HFF-Myc (cell line): ENCODE data around the gene OGFRL1.

Experiments used
- DNase-seq: peaks from one replicate; pipeline ENCODE4 v3.0.0-alpha.2; 2011; ENCODE audit warnings: low read depth; ENCODE audit errors: extremely low read depth
- H3K4me3 ChIP-seq: replicated peaks from 2 replicates; pipeline ENCODE4 v1.5.1; 2011; ENCODE audit warnings: low read depth, mild to moderate bottlenecking, control low read depth, low read length
- CTCF ChIP-seq: IDR thresholded peaks from 2 replicates; pipeline ENCODE4 v1.5.1; 2012; ENCODE audit warnings: mild to moderate bottlenecking, low read depth, low read length, control low read depth; ENCODE audit errors: missing control alignments

OGFRL1 gene

DNA sequence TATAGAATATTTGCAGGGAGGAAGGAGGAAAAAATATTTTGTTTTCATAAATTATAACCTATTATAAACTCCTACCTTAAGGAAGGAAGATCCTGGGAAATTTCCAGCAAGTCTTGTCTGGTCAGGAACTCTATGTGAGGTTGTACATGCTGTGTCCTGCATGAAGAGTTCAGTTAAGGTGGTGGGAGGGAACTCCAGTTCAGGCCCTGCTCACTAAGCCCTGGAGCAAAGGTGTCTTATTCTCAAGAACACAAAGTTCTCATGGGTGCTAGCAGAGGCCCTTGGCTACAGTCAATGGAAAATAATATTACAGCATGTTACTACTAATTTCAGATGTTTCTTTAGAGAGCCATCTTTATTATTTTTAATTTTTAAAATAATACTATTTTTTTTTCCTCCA lies 3.8 kb upstream of the OGFRL1 start:
- no peak for DNase-seq
- no peak for TF ChIP-seq CTCF
- H3K4me3 ChIP-seq, result no peak overlapping the region

GRCh38 chr6:71287038-71287437 lies 1.6 kb upstream of the OGFRL1 start:
- H3K4me3 ChIP-seq, result no peak overlapping the region
- no peak for DNase-seq
- no peak for TF ChIP-seq CTCF

GRCh38 chr6:71287926-71288227 lies 734 bp upstream of the OGFRL1 start:
- no peak for TF ChIP-seq CTCF
- peak overlapping the region; percentile 63 for H3K4me3 ChIP-seq
- DNase-seq, result no peak

DNA sequence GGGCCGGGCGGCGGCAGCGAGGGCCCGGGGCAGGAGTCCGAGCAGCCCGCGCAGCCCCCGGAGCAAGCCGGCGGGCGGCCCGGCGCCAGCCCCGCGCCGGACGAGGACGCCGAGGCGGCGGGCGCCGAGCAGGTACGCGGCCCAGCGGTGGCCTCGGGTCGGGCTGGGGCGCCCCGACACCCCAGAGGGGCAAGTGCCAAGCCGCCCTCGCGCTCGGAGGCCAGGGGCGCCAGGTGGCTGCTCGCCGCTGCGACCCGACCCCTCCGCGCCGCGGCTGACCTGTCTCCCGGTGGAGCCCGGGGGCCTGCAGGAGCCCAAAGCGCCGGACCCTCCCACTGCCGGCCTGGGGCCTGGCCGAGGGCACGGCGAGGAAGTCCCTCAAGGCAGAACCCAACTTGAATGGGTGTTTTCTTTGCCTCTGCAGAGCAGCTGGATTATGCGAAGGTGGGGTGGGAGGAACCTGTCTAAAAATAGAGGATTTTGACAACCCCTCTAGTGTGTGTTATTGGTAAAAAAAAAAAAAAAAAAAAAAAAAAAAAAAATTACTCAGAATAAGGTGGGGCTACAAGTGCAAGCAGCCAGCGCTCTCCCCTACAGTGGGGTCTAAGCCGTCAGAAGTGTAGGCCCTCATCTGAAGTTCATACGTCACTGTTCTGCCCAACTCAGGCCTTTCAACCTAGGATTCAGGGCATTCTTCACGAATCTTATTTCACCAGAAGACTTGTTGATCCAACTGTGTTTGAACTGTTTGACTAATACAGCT lies 609 bp downstream of the OGFRL1 start:
- peak overlapping the region; percentile 63 for H3K4me3 ChIP-seq
- TF ChIP-seq CTCF, result no peak
- no peak for DNase-seq

- no peak for TF ChIP-seq CTCF
- peak overlapping the region; percentile 63 for H3K4me3 ChIP-seq
- no peak for DNase-seq
Observed at GRCh38 chr6:71289802-71290175, 1.2 kb downstream of the OGFRL1 start.

- no peak for DNase-seq
- no peak for TF ChIP-seq CTCF
- H3K4me3 ChIP-seq, result no peak overlapping the region; the same call in 1 of the 2 replicates
Observed at GRCh38 chr6:71290611-71291010, 2.0 kb downstream of the OGFRL1 start.

GRCh38 chr6:71292001-71292400 lies 3.4 kb downstream of the OGFRL1 start:
- H3K4me3 ChIP-seq, result no peak overlapping the region
- no peak for TF ChIP-seq CTCF
- DNase-seq, result no peak
